GM23338 (cell line): Measurements from ENCODE around the gene MESP1.

Source experiments
- CTCF ChIP-seq, 2 experiments: fragments of 200-600 bp in 1 of 2; sonication (generic) in 1 of 2; conservative IDR thresholded peaks; 2 replicates each; pipeline versions ENCODE4 v1.5.1 to v1.6.1; 2016 to 2017; ENCODE audit warnings: antibody characterized with exemption in 2 of 2, low read depth in 2 of 2, mild to moderate bottlenecking in 2 of 2, moderate library complexity in 1 of 2
- EZH2 ChIP-seq: fragments of 200-600 bp; sonication (generic); IDR thresholded peaks from one replicate; pipeline ENCODE4 v1.8.0; 2017; ENCODE audit warnings: antibody characterized with exemption, mild to moderate bottlenecking, low read depth; ENCODE audit not compliant: unreplicated experiment
- EZH2phosphoT487 ChIP-seq: fragments of 200-600 bp; sonication (generic); IDR thresholded peaks from one replicate; pipeline ENCODE4 v1.8.1; 2018; ENCODE audit warnings: antibody characterized with exemption; ENCODE audit not compliant: unreplicated experiment
- POLR2AphosphoS5 ChIP-seq: IDR thresholded peaks from 2 replicates; pipeline ENCODE4 v1.6.1; 2016; ENCODE audit warnings: antibody characterized with exemption, low read depth
- REST ChIP-seq: IDR thresholded peaks from one replicate; pipeline ENCODE4 v1.6.1; 2018; ENCODE audit warnings: antibody characterized with exemption; ENCODE audit not compliant: unreplicated experiment
- ZNF331 ChIP-seq: fragments of 250-450 bp; sonication (Bioruptor Pico); IDR thresholded peaks from 2 replicates; pipeline ENCODE4 v1.5.0; 2020; ENCODE audit warnings: low read depth, mild to moderate bottlenecking, moderate library complexity

GRCh38 chr15:89765694-89766093 lies 14.6 kb upstream of the MESP1 start:
- TF ChIP-seq REST (no peak), CTCF (conservative IDR thresholded peaks at IDR 0.05; ENCODE audit: low read depth in 2 of 2) (no peak), ZNF331 (CRISPR knock-in tag) (no peak), EZH2 (no peak), EZH2phosphoT487 (no peak), POLR2AphosphoS5 (no peak)
